Spleen (tissue), 11 donors: Measurements from ENCODE around the gene KRT15. TPM values are rescaled to one million over a fixed set of nuclear protein-coding genes. Genes with fewer than 3 reads are reported as not detected.

Source experiments
- DNase-seq: peaks from one replicate; pipeline ENCODE4 v3.0.0-alpha.2; 2020
- H3K27ac ChIP-seq, 8 donors: fragments of 200-600 bp; sonication (generic) in 7 of 8; 1 replicate in 4 of 8; 2 replicates in 4 of 8; pipeline versions ENCODE4 v1.5.0 to v1.8.0; 2016 to 2021; ENCODE audit warnings: inconsistent platforms in 4 of 8, mild to moderate bottlenecking in 4 of 8, moderate library complexity in 1 of 8
- H3K27me3 ChIP-seq, 7 donors: fragments of 200-600 bp; sonication (generic) in 6 of 7; replicated peaks in 1 of 7; 1 replicate in 4 of 7; 2 replicates in 3 of 7; pipeline versions ENCODE4 v1.5.0 to v1.8.0; 2016 to 2021; ENCODE audit warnings: inconsistent platforms in 3 of 7, mild to moderate bottlenecking in 1 of 7
- H3K36me3 ChIP-seq, 6 donors: fragments of 200-600 bp; sonication (generic) in 5 of 6; 1 replicate in 4 of 6; 2 replicates in 2 of 6; pipeline versions ENCODE4 v1.5.0 to v1.8.0; 2016 to 2021; ENCODE audit warnings: inconsistent platforms in 2 of 6
- H3K4me1 ChIP-seq, 6 donors: fragments of 200-600 bp; sonication (generic) in 5 of 6; 1 replicate in 3 of 6; 2 replicates in 3 of 6; pipeline versions ENCODE4 v1.5.0 to v1.8.0; 2016 to 2021; ENCODE audit warnings: inconsistent platforms in 3 of 6
- H3K4me3 ChIP-seq, 8 donors: fragments of 200-600 bp; sonication (generic) in 7 of 8; 1 replicate in 4 of 8; 2 replicates in 4 of 8; pipeline versions ENCODE4 v1.5.0 to v1.8.0; 2016 to 2021; ENCODE audit warnings: inconsistent platforms in 4 of 8, mild to moderate bottlenecking in 4 of 8, moderate library complexity in 2 of 8
- H3K9me3 ChIP-seq, 8 donors: fragments of 200-600 bp; sonication (generic) in 7 of 8; 1 replicate in 4 of 8; 2 replicates in 4 of 8; pipeline versions ENCODE4 v1.5.0 to v1.8.0; 2016 to 2021; ENCODE audit warnings: inconsistent platforms in 4 of 8
- POLR2A ChIP-seq, 3 donors: fragments of 450-650 bp; IDR thresholded peaks; one replicate each; pipeline ENCODE4 v1.5.1; 2017; ENCODE audit warnings: antibody characterized with exemption in 3 of 3, mild to moderate bottlenecking in 1 of 3
- POLR2AphosphoS5 ChIP-seq, 3 donors: sonication (generic); formaldehyde crosslinking; IDR thresholded peaks; one replicate each; pipeline ENCODE4 v1.5.1; 2017; ENCODE audit warnings: antibody characterized with exemption in 3 of 3
- WGBS, 5 donors: extraction: QIAGEN DNeasy Blood & Tissue Kit in 3 of 5; methylation state at CpG; one replicate each; pipeline versions ENCODE4 v1.1.5 to v1.1.7; 2013 to 2018; 5-methylcytosine and 5-hydroxymethylcytosine counted together
- intact Hi-C: fragments of 100-400 bp; cut with DNase I; formaldehyde crosslinking; loops from one replicate; pipeline ENCODE4 v1.15.0; 2023; ENCODE audit warnings: low total_unique reads
- polyA plus RNA-seq, 3 donors: library from polyadenylated mRNA; stranded (reverse); fragments of 200-250 nt; gene quantifications; one replicate each; pipeline ENCODE4 v1.2.1, GENCODE V29; 2013
- total RNA-seq, 7 donors: library from RNA; depleted of rRNA in 3 of 7; stranded (reverse); fragments of >200 nt in 3 of 7; fragmentation: NEBNext Ultra II Directional in 4 of 7; extraction: Animal tissue kit (Norgen Biotek cat#: 25700) in 4 of 7; gene quantifications; one replicate each; pipeline versions ENCODE4 v1.1.0 to v1.2.1, GENCODE V29; 2016 to 2021
- TF ChIP-seq, protein P1 (sequence below), 11 experiments: fragments of 200-600 bp in 7 of 11; fragments of 450-650 bp in 4 of 11; sonication (generic) in 4 of 11; IDR thresholded peaks in 8 of 11; conservative IDR thresholded peaks in 3 of 11; 1 replicate in 7 of 11; 2 replicates in 4 of 11; pipeline versions ENCODE4 v1.4.0 to v1.8.0; 2016 to 2021; ENCODE audit warnings: antibody characterized with exemption in 11 of 11, inconsistent platforms in 4 of 11, mild to moderate bottlenecking in 1 of 11
- donor health status: healthy with polysubstance abuse.
- donor health status: DM: no; HTN: no; CAD: no; lungs with moderate emphysema.
- donor health status: DM: no; HTN: no; CAD: no.
- donor health status: Bipolar disorder and iron deficiency.
- donor health status: healthy.
- donor health status: DM: no; HTN: no; CAD: no.
- donor health status: DM: yes; HTN: yes; CAD: no.

Gene KRT15
- total and polyA plus RNA-seq, 10 donors: 0.07 to 1.3 (median 0.11) TPM; not detected in 7

DNA sequence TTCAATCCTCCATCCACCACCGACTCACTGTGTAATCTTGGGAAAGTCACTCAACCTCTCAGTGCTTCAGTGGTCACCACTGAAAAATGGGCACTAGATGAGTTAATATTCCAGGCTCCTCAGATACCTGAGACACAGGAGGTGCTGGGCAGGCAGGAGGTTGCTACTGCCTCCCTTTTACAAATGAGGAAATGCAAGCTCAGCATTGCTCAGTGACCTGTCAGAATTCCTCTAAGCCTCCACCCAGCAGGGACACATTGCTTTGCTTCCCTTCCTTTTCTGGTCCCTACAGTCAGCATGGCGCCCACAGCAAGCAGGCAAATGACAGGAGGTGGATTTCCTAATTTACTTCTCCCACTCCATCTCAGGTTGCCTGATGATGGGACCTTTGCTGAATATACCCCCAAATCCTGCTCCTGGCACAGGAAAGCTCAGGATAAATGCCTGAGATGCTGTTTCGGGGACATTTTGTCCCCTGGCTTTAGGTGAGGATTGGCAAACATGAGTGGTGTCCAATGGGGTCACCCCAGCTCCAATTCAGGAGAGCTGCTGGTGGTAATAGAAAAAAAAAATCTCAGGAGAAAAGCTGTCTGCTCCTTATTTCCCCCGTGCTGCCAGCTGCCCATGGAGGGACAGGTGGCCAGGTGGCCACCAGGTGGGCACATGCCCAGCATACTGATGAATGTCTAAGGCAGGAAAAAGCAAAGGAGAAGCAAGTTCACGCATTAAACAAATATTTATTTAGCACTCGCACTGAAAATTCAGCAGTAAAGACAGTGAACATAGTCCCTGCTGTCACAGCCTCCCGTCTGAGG, 8.2 kb downstream of the KRT15 start:
- DNase-seq: no peak
- intact Hi-C loops: no loop called here

DNA sequence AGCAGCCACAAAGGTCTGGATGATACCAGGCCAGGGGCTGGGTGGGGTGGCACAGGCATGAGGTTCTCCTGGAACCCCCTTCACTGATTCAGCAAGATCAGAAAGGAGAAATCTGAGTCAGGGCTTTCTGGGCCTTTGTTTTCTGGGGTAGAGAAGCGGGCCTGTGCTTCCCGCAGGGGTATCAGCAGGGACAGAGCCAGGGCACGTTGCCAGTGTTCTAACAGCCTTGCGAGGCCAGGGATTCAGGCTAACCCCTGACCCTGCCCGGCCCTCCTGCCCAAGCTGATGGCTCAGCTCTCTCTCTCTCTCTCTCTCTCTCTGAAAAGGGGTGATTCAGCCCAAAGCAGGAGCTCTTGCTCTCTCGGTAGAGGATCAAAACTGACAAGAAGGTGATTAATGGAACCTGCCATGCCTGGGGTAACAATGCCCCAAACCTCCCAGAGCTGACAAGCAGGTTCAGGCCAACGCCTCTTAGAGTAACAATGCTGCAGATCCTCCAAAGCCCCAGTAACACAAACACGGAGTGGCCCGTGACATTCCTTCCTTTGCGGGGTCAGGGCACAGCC, 11.3 kb downstream of the KRT15 start:
- Histone ChIP-seq H3K27ac (peak overlapping the region in 1 of 8 donors; percentile 13), H3K4me3 (no peak overlapping the region), H3K4me1 (peaks cover 0 to 2% (median under 1%) of the 10 kb centered on the region in 6 donors), H3K27me3 (peaks cover 0 to 6% (median 0%) of the 10 kb centered on the region in 7 donors), H3K9me3 (no peaks in the 10 kb centered on the region), H3K36me3 (no peaks in the 10 kb centered on the region)
- 48 to 66% (median 66%) methylated on average over 8 to 10 of the region's 10 CpGs for WGBS, 5 donors
- intact Hi-C loops: no loop called here
- no peak for TF ChIP-seq POLR2A (IDR thresholded peaks at IDR 0.05)
- TF ChIP-seq, protein P1, sequence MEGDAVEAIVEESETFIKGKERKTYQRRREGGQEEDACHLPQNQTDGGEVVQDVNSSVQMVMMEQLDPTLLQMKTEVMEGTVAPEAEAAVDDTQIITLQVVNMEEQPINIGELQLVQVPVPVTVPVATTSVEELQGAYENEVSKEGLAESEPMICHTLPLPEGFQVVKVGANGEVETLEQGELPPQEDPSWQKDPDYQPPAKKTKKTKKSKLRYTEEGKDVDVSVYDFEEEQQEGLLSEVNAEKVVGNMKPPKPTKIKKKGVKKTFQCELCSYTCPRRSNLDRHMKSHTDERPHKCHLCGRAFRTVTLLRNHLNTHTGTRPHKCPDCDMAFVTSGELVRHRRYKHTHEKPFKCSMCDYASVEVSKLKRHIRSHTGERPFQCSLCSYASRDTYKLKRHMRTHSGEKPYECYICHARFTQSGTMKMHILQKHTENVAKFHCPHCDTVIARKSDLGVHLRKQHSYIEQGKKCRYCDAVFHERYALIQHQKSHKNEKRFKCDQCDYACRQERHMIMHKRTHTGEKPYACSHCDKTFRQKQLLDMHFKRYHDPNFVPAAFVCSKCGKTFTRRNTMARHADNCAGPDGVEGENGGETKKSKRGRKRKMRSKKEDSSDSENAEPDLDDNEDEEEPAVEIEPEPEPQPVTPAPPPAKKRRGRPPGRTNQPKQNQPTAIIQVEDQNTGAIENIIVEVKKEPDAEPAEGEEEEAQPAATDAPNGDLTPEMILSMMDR (IDR thresholded peaks at IDR 0.05 in 8 of 11, conservative IDR thresholded peaks at IDR 0.05 in 3 of 11): no peak
- DNase-seq: no peak

More for the DNA sequence above, 8.2 kb downstream of the KRT15 start:
- H3K27ac ChIP-seq: no peak overlapping the region
- no peaks in the 10 kb centered on the region for H3K36me3 ChIP-seq
- no peak overlapping the region for H3K4me3 ChIP-seq
- 79 to 90% (median 85%) methylated on average over 7 of the region's 7 CpGs for WGBS, 5 donors
- no peak for TF ChIP-seq POLR2A (IDR thresholded peaks at IDR 0.05)
- TF ChIP-seq, protein P1 (IDR thresholded peaks at IDR 0.05 in 8 of 11, conservative IDR thresholded peaks at IDR 0.05 in 3 of 11): no peak
- no peak for TF ChIP-seq POLR2AphosphoS5 (IDR thresholded peaks at IDR 0.05)
- H3K4me1 ChIP-seq: peaks cover 0 to 8% (median 3%) of the 10 kb centered on the region in 6 donors
- H3K27me3 ChIP-seq: peaks cover 0 to 6% (median 0%) of the 10 kb centered on the region in 7 donors
- H3K9me3 ChIP-seq: no peaks in the 10 kb centered on the region

DNA sequence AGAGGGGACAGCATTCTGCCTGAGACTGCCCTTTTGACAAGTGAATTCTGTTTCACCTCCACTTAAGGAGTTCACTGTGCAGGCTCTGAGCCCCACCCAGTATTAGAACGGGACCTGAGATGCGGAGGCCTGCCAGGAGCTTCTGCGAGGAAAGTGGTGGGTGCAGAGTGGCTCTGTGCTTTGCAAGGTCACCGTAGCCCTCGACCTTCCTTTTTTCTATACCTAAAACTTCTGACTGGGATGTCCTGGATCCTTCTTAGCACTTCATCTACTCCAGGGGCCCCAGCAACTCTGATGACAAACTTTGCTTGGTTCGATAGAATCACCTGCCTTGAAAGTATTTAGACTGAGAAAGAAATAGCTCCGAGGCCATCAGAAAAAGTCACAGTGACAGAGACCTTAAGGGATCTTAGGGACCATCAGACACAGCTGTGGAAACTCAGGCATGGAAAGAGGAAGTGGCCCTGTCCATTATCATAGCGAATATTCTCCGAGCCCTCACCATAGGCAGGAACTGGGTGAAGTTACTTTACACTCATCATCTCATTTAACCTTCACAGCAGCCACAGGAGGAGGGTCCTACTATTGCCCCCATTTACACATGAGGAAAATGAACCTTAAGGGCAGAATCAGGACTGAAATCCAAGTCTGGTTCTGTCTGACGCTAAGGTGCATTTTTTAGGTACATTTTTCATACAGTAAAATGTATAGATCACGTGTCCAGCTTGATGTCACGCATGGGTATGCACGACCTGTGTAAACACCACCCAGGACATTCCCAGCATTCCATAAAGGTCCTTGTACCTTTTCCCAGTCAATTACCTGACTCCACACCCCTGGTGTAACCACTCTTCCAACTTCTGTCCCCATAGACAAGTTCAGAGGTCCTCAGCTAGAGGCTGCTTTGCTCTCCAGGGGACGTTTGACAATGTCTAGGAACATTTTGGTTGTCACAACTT, 12.6 kb downstream of the KRT15 start:
- Histone ChIP-seq H3K27me3 (peaks cover 0 to under 1% (median 0%) of the 10 kb centered on the region in 7 donors), H3K27ac (no peak overlapping the region), H3K4me1 (no peaks in the 10 kb centered on the region), H3K4me3 (no peak overlapping the region), H3K9me3 (no peaks in the 10 kb centered on the region), H3K36me3 (no peaks in the 10 kb centered on the region)
- TF ChIP-seq POLR2AphosphoS5 (IDR thresholded peaks at IDR 0.05): no peak
- TF ChIP-seq POLR2A (IDR thresholded peaks at IDR 0.05): no peak
- TF ChIP-seq, protein P1 (IDR thresholded peaks at IDR 0.05 in 8 of 11, conservative IDR thresholded peaks at IDR 0.05 in 3 of 11): no peak
- 69 to 77% (median 72%) methylated on average over 14 of the region's 14 CpGs for WGBS, 5 donors
- no peak for DNase-seq
- intact Hi-C loops: no loop called here
